Measurements from ENCODE around the gene UBR4.

Gene UBR4

GRCh38 chr1:19058476-19058797 lies 151.6 kb downstream of the UBR4 start:
- in situ Hi-C loops (cut with HindIII; ENCODE audit: low sequenced_read_pairs): no loop called here
- no peak for TF ChIP-seq CTCF (IDR thresholded peaks at IDR 0.05; ENCODE audit: low read depth, low read length, missing control alignments)
- DNase-seq (ENCODE audit: low read depth): no peak
- no peak overlapping the region for H3K4me3 ChIP-seq (ENCODE audit: low read depth, low read length)

GRCh38 chr1:19057784-19058475 lies 152.1 kb downstream of the UBR4 start:
- TF ChIP-seq CTCF (IDR thresholded peaks at IDR 0.05; ENCODE audit: low read depth, low read length, missing control alignments): no peak
- in situ Hi-C loops (cut with HindIII; ENCODE audit: low sequenced_read_pairs): no loop called here
- no peak overlapping the region for H3K4me3 ChIP-seq (ENCODE audit: low read depth, low read length)
- DNase-seq (ENCODE audit: low read depth): no peak

- no peak for DNase-seq (ENCODE audit: low read depth)
- H3K4me3 ChIP-seq (ENCODE audit: low read depth, low read length): no peak overlapping the region
- in situ Hi-C loops (cut with HindIII; ENCODE audit: low sequenced_read_pairs): no loop called here
- no peak for TF ChIP-seq CTCF (IDR thresholded peaks at IDR 0.05; ENCODE audit: low read depth, low read length, missing control alignments)
Observed at GRCh38 chr1:19057182-19057779, 152.8 kb downstream of the UBR4 start.

GRCh38 chr1:19055701-19056100 lies 154.4 kb downstream of the UBR4 start:
- TF ChIP-seq CTCF (IDR thresholded peaks at IDR 0.05; ENCODE audit: low read depth, low read length, missing control alignments): no peak
- DNase-seq (ENCODE audit: low read depth): no peak
- in situ Hi-C loops (cut with HindIII; ENCODE audit: low sequenced_read_pairs): no loop called here
- H3K4me3 ChIP-seq (ENCODE audit: low read depth, low read length): no peak overlapping the region

- no peak overlapping the region for H3K4me3 ChIP-seq (ENCODE audit: low read depth, low read length)
- TF ChIP-seq CTCF (IDR thresholded peaks at IDR 0.05; ENCODE audit: low read depth, low read length, missing control alignments): no peak
- DNase-seq (ENCODE audit: low read depth): no peak
- in situ Hi-C loops (cut with HindIII; ENCODE audit: low sequenced_read_pairs): no loop called here
Observed at GRCh38 chr1:19055001-19055400, 155.1 kb downstream of the UBR4 start.

GRCh38 chr1:19054216-19054615 lies 155.8 kb downstream of the UBR4 start:
- DNase-seq (ENCODE audit: low read depth): no peak
- no peak for TF ChIP-seq CTCF (IDR thresholded peaks at IDR 0.05; ENCODE audit: low read depth, low read length, missing control alignments)
- in situ Hi-C loops (cut with HindIII; ENCODE audit: low sequenced_read_pairs): no loop called here
- no peak overlapping the region for H3K4me3 ChIP-seq (ENCODE audit: low read depth, low read length)
